Sigmoid colon (tissue), 4 donors: ENCODE measurements around the gene OR10K1.

Source experiments
- CTCF ChIP-seq, 4 experiments: fragments of 450-650 bp in 3 of 4; fragments of 200-600 bp in 1 of 4; IDR thresholded peaks; one replicate each; pipeline ENCODE4 v1.5.1; 2016 to 2019; ENCODE audit warnings: antibody characterized with exemption in 4 of 4, mild to moderate bottlenecking in 3 of 4, moderate library complexity in 2 of 4
- POLR2A ChIP-seq, 2 donors: fragments of 450-650 bp; IDR thresholded peaks; one replicate each; pipeline ENCODE4 v1.6.1; 2016; ENCODE audit warnings: antibody characterized with exemption in 2 of 2, mild to moderate bottlenecking in 2 of 2, moderate library complexity in 2 of 2
- POLR2AphosphoS5 ChIP-seq, 4 donors: sonication (generic); formaldehyde crosslinking; IDR thresholded peaks; one replicate each; pipeline ENCODE4 v1.6.1; 2017; ENCODE audit warnings: antibody characterized with exemption in 4 of 4

DNA sequence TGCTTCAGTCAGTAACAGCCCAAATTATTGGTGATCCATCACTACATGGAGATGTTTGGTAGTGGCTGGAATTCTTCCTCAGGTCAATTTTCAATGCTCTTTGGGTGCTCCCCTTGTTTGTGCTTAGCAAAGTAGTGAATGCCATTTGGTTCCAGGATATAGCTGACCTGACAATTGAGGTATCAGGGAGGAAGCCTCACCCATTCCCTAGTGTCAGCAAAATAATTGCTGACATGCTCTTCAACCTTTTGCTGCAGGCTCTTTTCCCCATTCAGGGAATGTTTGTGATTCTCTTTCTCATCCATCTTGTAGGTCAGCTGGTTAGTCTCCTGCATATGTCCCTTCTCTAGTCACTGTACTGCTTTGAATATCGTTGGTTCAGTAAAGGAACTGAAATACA, 7.1 kb upstream of the OR10K1 start:
- TF ChIP-seq POLR2A (IDR thresholded peaks at IDR 0.05) (no peak), POLR2AphosphoS5 (IDR thresholded peaks at IDR 0.05) (no peak), CTCF (IDR thresholded peaks at IDR 0.05) (no peak)
